A673 (cell line): ENCODE results near the gene HERC2. TPM values are rescaled to one million over a fixed set of nuclear protein-coding genes. Genes with fewer than 3 reads are reported as not detected.
"Not testable (repeated sequence)": the region's sequence is repeated elsewhere in the genome, so short reads cannot be mapped to it uniquely, and the experiment has no call there.

Experiments used
- BruUV-seq: library from RNA; stranded (reverse); fragments of 400-500 nt; replicated peaks from 2 replicates; lab custom pipeline; 2021; lab: Mats Ljungman, UMichigan
- CTCF ChIA-PET: fragments of 300-600 bp; sonication (Branson Sonifier 250); formaldehyde crosslinking; loops from one replicate; lab custom pipeline; 2022; ENCODE audit warnings: antibody characterized with exemption; lab: Charles Lee
- POLR2A ChIA-PET: fragments of 300-600 bp; sonication (Branson Sonifier 250); formaldehyde crosslinking; loops from one replicate; lab custom pipeline; 2022; ENCODE audit warnings: antibody characterized with exemption; ENCODE audit not compliant: low non-redundant PET; lab: Charles Lee
- DNase-seq: peaks from one replicate; pipeline ENCODE4 v3.0.0-alpha.2; 2015; ENCODE audit warnings: low spot score
- H3K27ac ChIP-seq: fragments of 200-600 bp; sonication (generic); 2 replicates; pipeline ENCODE4 v1.5.1; 2016; ENCODE audit warnings: mixed run types, low read depth, mild to moderate bottlenecking, mixed read lengths, antibody characterized with exemption, low read length; ENCODE audit not compliant: poor library complexity, severe bottlenecking
- H3K27me3 ChIP-seq: fragments of 200-600 bp; sonication (generic); replicated peaks from 2 replicates; pipeline ENCODE4 v1.6.1; 2017; ENCODE audit warnings: mixed run types, low read depth, mild to moderate bottlenecking, mixed read lengths, antibody characterized with exemption, low read length; ENCODE audit not compliant: insufficient read depth, poor library complexity
- H3K36me3 ChIP-seq: fragments of 200-600 bp; sonication (generic); 2 replicates; pipeline ENCODE4 v1.6.1; 2016; ENCODE audit warnings: mixed run types, mild to moderate bottlenecking, mixed read lengths, antibody characterized with exemption, low read length; ENCODE audit not compliant: insufficient read depth, poor library complexity, severe bottlenecking
- H3K4me1 ChIP-seq: fragments of 200-600 bp; sonication (generic); 2 replicates; pipeline ENCODE4 v1.6.1; 2017; ENCODE audit warnings: mixed run types, mild to moderate bottlenecking, mixed read lengths, antibody characterized with exemption, low read length; ENCODE audit not compliant: insufficient read depth, poor library complexity, severe bottlenecking
- H3K4me3 ChIP-seq: fragments of 200-600 bp; sonication (generic); 2 replicates; pipeline ENCODE4 v1.5.1; 2016; ENCODE audit warnings: low read depth, mixed run types, mild to moderate bottlenecking, mixed read lengths, low read length; ENCODE audit not compliant: poor library complexity, severe bottlenecking
- H3K9me3 ChIP-seq: fragments of 200-600 bp; sonication (generic); 2 replicates; pipeline ENCODE4 v1.6.1; 2016; ENCODE audit warnings: mixed run types, low read depth, mild to moderate bottlenecking, mixed read lengths, antibody characterized with exemption, low read length; ENCODE audit not compliant: poor library complexity, severe bottlenecking
- CTCF ChIP-seq: fragments of 300-800, 200-600 bp; sonication (generic); conservative IDR thresholded peaks from 2 replicates; pipeline ENCODE4 v1.5.1; 2017; ENCODE audit warnings: low read depth, mild to moderate bottlenecking, antibody characterized with exemption, low read length, moderate library complexity, mixed read lengths
- EZH2 ChIP-seq: fragments of 200-600 bp; sonication (generic); IDR thresholded peaks from 2 replicates; pipeline ENCODE4 v1.6.1; 2017; ENCODE audit warnings: borderline replicate concordance, low read depth, mild to moderate bottlenecking, mixed read lengths, antibody characterized with exemption, low read length; ENCODE audit not compliant: poor library complexity, severe bottlenecking
- intact Hi-C: fragments of 100-400 bp; cut with micrococcal nuclease; formaldehyde crosslinking; loops from one replicate; pipeline ENCODE4 v1.10.0; 2022; ENCODE audit not compliant: unreplicated experiment
- total RNA-seq: library from RNA; stranded (reverse); gene quantifications from 2 replicates; pipeline ENCODE4 v1.2.3, GENCODE V29; 2021

HERC2 gene
- total RNA-seq, 1 experiment from 2014 or later: 86.1 TPM

GRCh38 chr15:28124841-28125240 is 197.1 kb downstream of the HERC2 start:
- Histone ChIP-seq H3K4me3 (no peak overlapping the region), H3K9me3 (no peaks in the 10 kb centered on the region), H3K27me3 (no peaks in the 10 kb centered on the region), H3K4me1 (no peaks in the 10 kb centered on the region), H3K27ac (no peak overlapping the region), H3K36me3 (peaks cover 20% of the 10 kb centered on the region)
- CTCF ChIA-PET: no interaction called here
- BruUV-seq: no TSS peak
- intact Hi-C loops: no loop called here
- no peak for TF ChIP-seq CTCF
- TF ChIP-seq EZH2: no peak
- POLR2A ChIA-PET: no interaction called here
- DNase-seq: no peak

GRCh38 chr15:28123408-28124023 is 198.5 kb downstream of the HERC2 start:
- TF ChIP-seq EZH2 (no peak), CTCF (peak; percentile 71)
- H3K4me3 ChIP-seq: no peak overlapping the region
- no peaks in the 10 kb centered on the region for H3K9me3 ChIP-seq
- peak; percentile 66 for DNase-seq
- H3K4me1 ChIP-seq: no peaks in the 10 kb centered on the region
- BruUV-seq: no TSS peak
- CTCF ChIA-PET: no interaction called here
- no peak overlapping the region for H3K27ac ChIP-seq
- H3K27me3 ChIP-seq: no peaks in the 10 kb centered on the region
- intact Hi-C loops: no loop called here
- peaks cover 22% of the 10 kb centered on the region for H3K36me3 ChIP-seq
- POLR2A ChIA-PET: interaction anchor here (0.5 kb wide), 1 partner anchor 28 kb away, joined by 6 read pairs; no protein-coding TSS in a partner anchor

- Histone ChIP-seq H3K4me1 (no peaks in the 10 kb centered on the region), H3K27ac (no peak overlapping the region), H3K4me3 (no peak overlapping the region), H3K27me3 (no peaks in the 10 kb centered on the region), H3K36me3 (peaks cover 24% of the 10 kb centered on the region), H3K9me3 (no peaks in the 10 kb centered on the region)
- CTCF ChIA-PET: no interaction called here
- no TSS peak for BruUV-seq
- intact Hi-C loops: no loop called here
- DNase-seq: no peak
- POLR2A ChIA-PET: interaction anchor here (0.5 kb wide), 1 partner anchor 29 kb away, joined by 6 read pairs; no protein-coding TSS in a partner anchor
- no peak for TF ChIP-seq CTCF
- no peak for TF ChIP-seq EZH2
Observed at GRCh38 chr15:28122038-28122949, 199.7 kb downstream of the HERC2 start.

GRCh38 chr15:28121577-28121976 is 200.4 kb downstream of the HERC2 start:
- POLR2A ChIA-PET, intact Hi-C loops, H3K9me3 ChIP-seq, BruUV-seq, H3K27ac ChIP-seq, CTCF ChIA-PET, H3K4me3 ChIP-seq, DNase-seq, H3K4me1 ChIP-seq, H3K27me3 ChIP-seq: not testable (repeated sequence)
- peaks cover 24% of the 10 kb centered on the region for H3K36me3 ChIP-seq
